LoVo (cell line): ENCODE results near the gene SMIM29.
"Not testable (repeated sequence)": the region's sequence is repeated elsewhere in the genome, so short reads cannot be mapped to it uniquely, and the experiment has no call there.

ENCODE experiments used
- DNase-seq: peaks from one replicate; pipeline ENCODE4 v3.0.0-alpha.2; 2016; ENCODE audit warnings: low spot score

SMIM29 gene

GRCh38 chr6:34248727-34249468 is at the start of gene SMIM29:
TSS of gene SMIM29 (minus strand) at chr6:34249006. CDS start at chr6:34247791, 1,215 bp downstream.
- DNase-seq = peak; percentile 96

GRCh38 chr6:34295721-34296120 is 46.9 kb upstream of the SMIM29 start:
- DNase-seq = no peak

- no peak for DNase-seq
Observed at GRCh38 chr6:34292954-34293353, 44.1 kb upstream of the SMIM29 start.

- no peak for DNase-seq
Observed at GRCh38 chr6:34289137-34289536, 40.3 kb upstream of the SMIM29 start.

- no peak for DNase-seq
Observed at GRCh38 chr6:34288581-34288980, 39.8 kb upstream of the SMIM29 start.

- no peak for DNase-seq
Observed at GRCh38 chr6:34285448-34286164, 36.8 kb upstream of the SMIM29 start.

GRCh38 chr6:34284563-34285447 is 36.0 kb upstream of the SMIM29 start:
- DNase-seq = no peak

GRCh38 chr6:34281702-34282334 is 33.0 kb upstream of the SMIM29 start:
- no peak for DNase-seq

- no peak for DNase-seq
Observed at GRCh38 chr6:34280216-34280615, 31.4 kb upstream of the SMIM29 start.

- DNase-seq = no peak
Observed at GRCh38 chr6:34278833-34279232, 30.0 kb upstream of the SMIM29 start.

- no peak for DNase-seq
Observed at GRCh38 chr6:34277763-34278112, 28.9 kb upstream of the SMIM29 start.

GRCh38 chr6:34276881-34277762 is 28.3 kb upstream of the SMIM29 start:
- DNase-seq = no peak

GRCh38 chr6:34276191-34276590 is 27.4 kb upstream of the SMIM29 start:
- DNase-seq = no peak

GRCh38 chr6:34275128-34275804 is 26.5 kb upstream of the SMIM29 start:
- DNase-seq = no peak

GRCh38 chr6:34274129-34274528 is 25.3 kb upstream of the SMIM29 start:
- no peak for DNase-seq

- DNase-seq = no peak
Observed at GRCh38 chr6:34273242-34273805, 24.5 kb upstream of the SMIM29 start.

- no peak for DNase-seq
Observed at GRCh38 chr6:34272013-34272926, 23.5 kb upstream of the SMIM29 start.

- not testable (repeated sequence) for DNase-seq
Observed at GRCh38 chr6:34269658-34270341, 21.0 kb upstream of the SMIM29 start.
